GM23338 (cell line): ENCODE data around the gene LMO1. TPM values are rescaled to one million over a fixed set of nuclear protein-coding genes. Genes with fewer than 3 reads are reported as not detected.

ENCODE experiments used
- ATAC-seq: fragments of 200-7000 bp; cut with Tn5 transposase; 3 replicates; pipeline ENCODE4 v1.9.1; 2020
- DNase-seq: peaks from one replicate; pipeline ENCODE4 v3.0.0-alpha.2; 2015; ENCODE audit warnings: low spot score
- H2AFZ ChIP-seq: fragments of 200-600 bp; sonication (generic); 2 replicates; pipeline ENCODE4 v1.8.0; 2016; ENCODE audit warnings: antibody characterized with exemption, mild to moderate bottlenecking, moderate library complexity
- H3F3A ChIP-seq: fragments of 200-600 bp; sonication (generic); replicated peaks from 2 replicates; pipeline ENCODE4 v1.8.0; 2017; ENCODE audit warnings: antibody characterized with exemption, mixed run types, low read depth
- H3K27ac ChIP-seq: fragments of 200-600 bp; sonication (generic); 2 replicates; pipeline ENCODE4 v1.6.1; 2016; ENCODE audit warnings: low read depth
- H3K27me3 ChIP-seq: fragments of 200-600 bp; sonication (generic); 2 replicates; pipeline ENCODE4 v1.8.0; 2016; ENCODE audit warnings: mild to moderate bottlenecking, mixed run types, moderate library complexity; ENCODE audit not compliant: insufficient read depth
- H3K36me3 ChIP-seq: fragments of 200-600 bp; sonication (generic); 2 replicates; pipeline ENCODE4 v1.8.0; 2016; ENCODE audit warnings: mild to moderate bottlenecking; ENCODE audit not compliant: insufficient read depth
- H3K4me1 ChIP-seq: fragments of 200-600 bp; sonication (generic); 2 replicates; pipeline ENCODE4 v1.8.0; 2016; ENCODE audit warnings: mild to moderate bottlenecking, moderate library complexity; ENCODE audit not compliant: insufficient read depth
- H3K4me2 ChIP-seq: fragments of 200-600 bp; sonication (generic); 2 replicates; pipeline ENCODE4 v1.7.1; 2017; ENCODE audit warnings: mixed run types
- H3K4me3 ChIP-seq: fragments of 200-600 bp; sonication (generic); 2 replicates; pipeline ENCODE4 v1.6.1; 2016; ENCODE audit warnings: mixed run types
- H3K79me2 ChIP-seq: fragments of 200-600 bp; sonication (generic); replicated peaks from 2 replicates; pipeline ENCODE4 v1.8.0; 2017; ENCODE audit warnings: mild to moderate bottlenecking; ENCODE audit not compliant: insufficient read depth
- H3K9me2 ChIP-seq: fragments of 200-600 bp; sonication (generic); 2 replicates; pipeline ENCODE4 v1.8.0; 2017; ENCODE audit not compliant: insufficient read depth
- H4K20me1 ChIP-seq: fragments of 200-600 bp; sonication (generic); replicated peaks from 2 replicates; pipeline ENCODE4 v1.8.0; 2017; ENCODE audit warnings: mild to moderate bottlenecking; ENCODE audit not compliant: insufficient read depth
- H3K27ac Mint-ChIP-seq: 2 replicates; pipeline ENCODE4 v1.8.0; 2020; ENCODE audit warnings: inconsistent platforms, mild to moderate bottlenecking, moderate library complexity, mixed read lengths
- H3K27me3 Mint-ChIP-seq: 3 replicates; pipeline ENCODE4 v1.8.0; 2022; ENCODE audit warnings: low read depth, mild to moderate bottlenecking, moderate library complexity, mixed read lengths, inconsistent platforms; ENCODE audit not compliant: insufficient read depth, poor library complexity
- H3K36me3 Mint-ChIP-seq: 3 replicates; pipeline ENCODE4 v1.8.0; 2021; ENCODE audit warnings: low read depth, mild to moderate bottlenecking, inconsistent platforms, moderate library complexity, mixed read lengths
- H3K4me1 Mint-ChIP-seq: 3 replicates; pipeline ENCODE4 v1.8.0; 2020; ENCODE audit warnings: mild to moderate bottlenecking, inconsistent platforms, mixed read lengths
- H3K4me3 Mint-ChIP-seq: 3 replicates; pipeline ENCODE4 v1.8.0; 2021; ENCODE audit warnings: moderate library complexity, mild to moderate bottlenecking, inconsistent platforms, mixed read lengths
- H3K9me3 Mint-ChIP-seq: 3 replicates; pipeline ENCODE4 v1.8.0; 2020; ENCODE audit warnings: moderate library complexity, mild to moderate bottlenecking, inconsistent platforms, mixed read lengths
- CREB1 ChIP-seq: fragments of 250-450 bp; sonication (Bioruptor Pico); IDR thresholded peaks from 2 replicates; pipeline ENCODE4 v1.5.0; 2020; ENCODE audit warnings: low read depth, mild to moderate bottlenecking, moderate library complexity
- EZH2phosphoT487 ChIP-seq: fragments of 200-600 bp; sonication (generic); IDR thresholded peaks from one replicate; pipeline ENCODE4 v1.8.1; 2018; ENCODE audit warnings: antibody characterized with exemption; ENCODE audit not compliant: unreplicated experiment
- NANOG ChIP-seq: IDR thresholded peaks from 2 replicates; pipeline ENCODE4 v1.6.1; 2016; ENCODE audit warnings: antibody characterized with exemption, borderline replicate concordance
- REST ChIP-seq: IDR thresholded peaks from one replicate; pipeline ENCODE4 v1.6.1; 2018; ENCODE audit warnings: antibody characterized with exemption; ENCODE audit not compliant: unreplicated experiment
- ZNF114 ChIP-seq: fragments of 250-450 bp; sonication (Bioruptor Pico); IDR thresholded peaks from 2 replicates; pipeline ENCODE4 v1.5.0; 2020; ENCODE audit warnings: mild to moderate bottlenecking, moderate library complexity
- ZNF331 ChIP-seq: fragments of 250-450 bp; sonication (Bioruptor Pico); IDR thresholded peaks from 2 replicates; pipeline ENCODE4 v1.5.0; 2020; ENCODE audit warnings: low read depth, mild to moderate bottlenecking, moderate library complexity
- ZNF462 ChIP-seq: fragments of 250-450 bp; sonication (Bioruptor Pico); IDR thresholded peaks from 2 replicates; pipeline ENCODE4 v1.5.0; 2020; ENCODE audit warnings: mild to moderate bottlenecking, moderate library complexity
- polyA plus RNA-seq: library from polyadenylated mRNA; unstranded; fragments of >200 nt; fragmentation: Nextera tagmentation; extraction: Ambion mirVana; gene quantifications from 2 replicates; pipeline ENCODE4 v1.2.1, GENCODE V29; 2016
- total RNA-seq: library from RNA; depleted of rRNA; stranded (reverse); fragments of >200 nt; shearing (Covaris generic); gene quantifications from 2 replicates; pipeline ENCODE4 v1.2.3, GENCODE V29; 2014

The LMO1 gene
- total and polyA plus RNA-seq, 2 experiments from 2014 or later, result 0.40 TPM; not detected in 1

GRCh38 chr11:8297781-8298440, 34.2 kb upstream of the LMO1 start:
- Histone ChIP-seq H3K27me3 (no peaks in the 10 kb centered on the region), H2AFZ (no peak overlapping the region), H3K4me2 (no peak overlapping the region), H3K9me2 (no peaks in the 10 kb centered on the region; the same call in 1 of the 2 replicates), H3K4me3 (no peak overlapping the region), H3K36me3 (no peaks in the 10 kb centered on the region), H3F3A (no peaks in the 10 kb centered on the region), H3K79me2 (no peaks in the 10 kb centered on the region), H3K4me1 (no peaks in the 10 kb centered on the region), H3K27ac (no peak overlapping the region), H4K20me1 (no peaks in the 10 kb centered on the region)
- TF ChIP-seq CREB1 (CRISPR knock-in tag) (no peak), REST (no peak), ZNF331 (CRISPR knock-in tag) (no peak), ZNF114 (no peak), EZH2phosphoT487 (no peak), NANOG (no peak), ZNF462 (CRISPR knock-in tag) (no peak)
- no peak overlapping the region for H3K4me3 Mint-ChIP-seq
- no peak overlapping the region for H3K27ac Mint-ChIP-seq
- DNase-seq, result no peak
- H3K9me3 Mint-ChIP-seq, result peaks cover 4% of the 10 kb centered on the region; the same call in 2 of the 3 replicates
- H3K27me3 Mint-ChIP-seq, result no peaks in the 10 kb centered on the region
- peaks cover 7% of the 10 kb centered on the region for H3K4me1 Mint-ChIP-seq
- H3K36me3 Mint-ChIP-seq, result no peaks in the 10 kb centered on the region; the same call in 2 of the 3 replicates
- no peak for ATAC-seq
